Progenitor cell of endocrine pancreas (in vitro differentiated cells): ENCODE results near the gene SYNRG. TPM values are rescaled to one million over a fixed set of nuclear protein-coding genes. Genes with fewer than 3 reads are reported as not detected.

Source experiments
- DNase-seq: peaks from one replicate; pipeline ENCODE4 v3.0.0; 2021; ENCODE audit warnings: low spot score; ENCODE audit not compliant: unreplicated experiment
- H3K27ac Mint-ChIP-seq: 2 replicates; pipeline ENCODE4 v1.8.0; 2021; ENCODE audit warnings: mild to moderate bottlenecking, moderate library complexity, mixed read lengths
- H3K27me3 Mint-ChIP-seq: 2 replicates; pipeline ENCODE4 v1.8.0; 2021; ENCODE audit warnings: mixed read lengths
- H3K36me3 Mint-ChIP-seq: 2 replicates; pipeline ENCODE4 v1.8.0; 2022; ENCODE audit warnings: mixed read lengths; ENCODE audit not compliant: insufficient read depth
- H3K4me1 Mint-ChIP-seq: 2 replicates; pipeline ENCODE4 v1.8.0; 2021; ENCODE audit warnings: low read depth, mixed read lengths
- H3K4me3 Mint-ChIP-seq: 2 replicates; pipeline ENCODE4 v1.8.0; 2021; ENCODE audit warnings: low read depth, mild to moderate bottlenecking, moderate library complexity, mixed read lengths
- H3K9me3 Mint-ChIP-seq: 2 replicates; pipeline ENCODE4 v1.8.0; 2021; ENCODE audit warnings: low read depth, mixed read lengths
- CTCF ChIP-seq: fragments of 200-600 bp; sonication (generic); IDR thresholded peaks from one replicate; pipeline ENCODE4 v1.5.0; 2021; ENCODE audit warnings: antibody characterized with exemption, mild to moderate bottlenecking; ENCODE audit not compliant: unreplicated experiment
- total RNA-seq: library from RNA; stranded (reverse); gene quantifications from 2 replicates; pipeline ENCODE4 v1.2.1, GENCODE V29; 2021

Gene SYNRG
- total RNA-seq, 1 donor from 2014 or later, result 73.0 TPM

GRCh38 chr17:37564252-37564651 lies 45.0 kb downstream of the SYNRG start:
- DNase-seq, result no peak
- H3K27ac Mint-ChIP-seq, result no peak overlapping the region
- no peak for TF ChIP-seq CTCF
- H3K4me3 Mint-ChIP-seq, result no peak overlapping the region
- peaks cover 7% of the 10 kb centered on the region for H3K9me3 Mint-ChIP-seq
- no peaks in the 10 kb centered on the region for H3K4me1 Mint-ChIP-seq
- no peaks in the 10 kb centered on the region for H3K27me3 Mint-ChIP-seq
- peaks cover 47% of the 10 kb centered on the region for H3K36me3 Mint-ChIP-seq

GRCh38 chr17:37562016-37562745 lies 47.0 kb downstream of the SYNRG start:
- Mint-ChIP-seq H3K27me3 (no peaks in the 10 kb centered on the region), H3K36me3 (peaks cover 40% of the 10 kb centered on the region), H3K27ac (no peak overlapping the region), H3K9me3 (peaks cover 6% of the 10 kb centered on the region), H3K4me3 (no peak overlapping the region), H3K4me1 (no peaks in the 10 kb centered on the region)
- TF ChIP-seq CTCF, result no peak
- DNase-seq, result no peak

- no peak for DNase-seq
- TF ChIP-seq CTCF, result no peak
- no peaks in the 10 kb centered on the region for H3K27me3 Mint-ChIP-seq
- H3K9me3 Mint-ChIP-seq, result no peaks in the 10 kb centered on the region
- peaks cover 26% of the 10 kb centered on the region for H3K36me3 Mint-ChIP-seq
- no peak overlapping the region for H3K27ac Mint-ChIP-seq
- H3K4me1 Mint-ChIP-seq, result no peaks in the 10 kb centered on the region
- no peak overlapping the region for H3K4me3 Mint-ChIP-seq
Measured at GRCh38 chr17:37558299-37558698, 50.9 kb downstream of the SYNRG start.

GRCh38 chr17:37557482-37557881 lies 51.7 kb downstream of the SYNRG start:
- H3K27me3 Mint-ChIP-seq, result no peaks in the 10 kb centered on the region
- H3K4me3 Mint-ChIP-seq, result no peak overlapping the region
- TF ChIP-seq CTCF, result no peak
- H3K4me1 Mint-ChIP-seq, result no peaks in the 10 kb centered on the region
- no peak overlapping the region for H3K27ac Mint-ChIP-seq
- H3K36me3 Mint-ChIP-seq, result peaks cover 28% of the 10 kb centered on the region
- DNase-seq, result no peak
- H3K9me3 Mint-ChIP-seq, result no peaks in the 10 kb centered on the region

GRCh38 chr17:37555386-37555785 lies 53.8 kb downstream of the SYNRG start:
- no peak for DNase-seq
- peaks cover 23% of the 10 kb centered on the region for H3K36me3 Mint-ChIP-seq
- H3K4me3 Mint-ChIP-seq, result no peak overlapping the region
- no peaks in the 10 kb centered on the region for H3K4me1 Mint-ChIP-seq
- TF ChIP-seq CTCF, result no peak
- H3K27me3 Mint-ChIP-seq, result no peaks in the 10 kb centered on the region
- no peak overlapping the region for H3K27ac Mint-ChIP-seq
- no peaks in the 10 kb centered on the region for H3K9me3 Mint-ChIP-seq
